IPS-18a (cell line): ENCODE results near the gene PHLDA2.

Experiments used
- H3K27ac ChIP-seq: one replicate; pipeline ENCODE4 v1.5.1; 2013; ENCODE audit warnings: low read length
- H3K27me3 ChIP-seq: one replicate; pipeline ENCODE4 v1.6.1; 2013; ENCODE audit warnings: mild to moderate bottlenecking, low read length; ENCODE audit not compliant: control insufficient read depth, insufficient read depth
- H3K36me3 ChIP-seq: one replicate; pipeline ENCODE4 v1.6.1; 2013; ENCODE audit warnings: low read depth, low read length; ENCODE audit not compliant: control insufficient read depth
- H3K4me1 ChIP-seq: one replicate; pipeline ENCODE4 v1.6.1; 2013; ENCODE audit warnings: low read depth, low read length; ENCODE audit not compliant: control insufficient read depth
- H3K4me3 ChIP-seq: one replicate; pipeline ENCODE4 v1.5.1; 2013; ENCODE audit warnings: low read length
- H3K9ac ChIP-seq: one replicate; pipeline ENCODE4 v1.6.1; 2013; ENCODE audit warnings: mild to moderate bottlenecking, low read length, moderate library complexity
- H3K9me3 ChIP-seq: one replicate; pipeline ENCODE4 v1.6.1; 2013; ENCODE audit warnings: low read depth, low read length; ENCODE audit not compliant: control insufficient read depth

The PHLDA2 gene, protein sequence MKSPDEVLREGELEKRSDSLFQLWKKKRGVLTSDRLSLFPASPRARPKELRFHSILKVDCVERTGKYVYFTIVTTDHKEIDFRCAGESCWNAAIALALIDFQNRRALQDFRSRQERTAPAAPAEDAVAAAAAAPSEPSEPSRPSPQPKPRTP

DNA sequence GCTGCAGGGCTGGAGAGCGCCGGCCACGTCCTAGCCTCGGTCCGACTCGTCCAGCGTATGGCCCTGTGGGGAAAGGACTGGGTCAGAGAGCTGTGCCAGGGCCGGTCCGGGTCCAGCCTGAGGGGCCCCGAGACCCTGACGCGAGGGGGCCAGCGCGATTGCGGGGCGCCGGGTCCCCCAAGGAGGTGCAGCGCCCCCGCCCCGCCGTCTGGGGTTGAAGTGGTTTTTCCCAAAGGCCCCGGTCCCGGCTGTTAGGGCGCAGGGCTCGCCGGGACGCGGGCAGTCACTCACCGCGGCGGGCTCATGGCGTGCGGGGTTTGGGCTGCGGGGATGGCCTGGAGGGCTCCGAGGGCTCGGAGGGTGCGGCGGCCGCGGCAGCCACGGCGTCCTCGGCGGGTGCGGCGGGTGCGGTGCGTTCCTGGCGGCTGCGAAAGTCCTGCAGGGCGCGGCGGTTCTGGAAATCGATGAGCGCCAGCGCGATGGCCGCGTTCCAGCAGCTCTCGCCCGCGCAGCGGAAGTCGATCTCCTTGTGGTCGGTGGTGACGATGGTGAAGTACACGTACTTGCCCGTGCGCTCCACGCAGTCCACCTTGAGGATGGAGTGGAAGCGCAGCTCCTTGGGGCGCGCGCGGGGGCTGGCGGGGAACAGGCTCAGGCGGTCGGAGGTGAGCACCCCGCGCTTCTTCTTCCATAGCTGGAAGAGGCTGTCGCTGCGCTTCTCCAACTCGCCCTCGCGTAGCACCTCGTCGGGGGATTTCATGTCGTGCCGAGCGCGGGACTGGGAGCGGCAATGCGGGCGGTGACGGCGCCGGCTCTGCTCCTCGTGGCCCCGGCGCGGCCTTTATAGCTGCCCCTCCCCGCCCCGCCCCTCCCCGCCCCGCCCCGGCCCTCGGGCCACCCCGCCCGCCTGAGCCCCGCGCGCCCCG lies at the start of gene PHLDA2:
Gene PHLDA2, minus strand, starts transcription at position 816 of the 926 bp plus-strand sequence. Its CDS starts 56 bp downstream, at position 760.
- Histone ChIP-seq H3K9me3 (no peaks in the 10 kb centered on the region), H3K36me3 (no peaks in the 10 kb centered on the region), H3K4me1 (no peaks in the 10 kb centered on the region), H3K27me3 (peaks cover 49% of the 10 kb centered on the region), H3K4me3 (peak within 1 kb of the TSS; percentile 54), H3K27ac (no peak within 1 kb of the TSS), H3K9ac (no peak within 1 kb of the TSS)

DNA sequence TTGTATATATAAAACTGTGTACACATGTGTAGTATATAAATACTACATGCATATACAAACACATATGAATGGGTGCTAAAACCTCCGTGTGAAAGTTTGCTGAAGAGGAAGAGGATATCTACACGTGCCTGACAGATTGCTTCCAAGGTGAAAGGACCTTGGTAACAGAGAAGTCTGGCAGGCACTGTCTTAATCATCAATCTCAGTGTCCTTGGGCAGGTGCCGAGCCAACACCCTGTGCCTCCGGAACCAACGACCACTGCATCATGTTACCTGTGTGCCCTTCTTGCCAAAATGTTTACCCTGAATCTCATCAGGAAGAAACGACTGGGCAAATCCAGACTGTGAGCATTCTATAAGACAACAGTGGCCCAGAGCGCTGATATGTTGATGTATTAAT lies 47.9 kb upstream of the PHLDA2 start:
- Histone ChIP-seq H3K4me3 (no peak overlapping the region), H3K4me1 (no peaks in the 10 kb centered on the region), H3K27ac (no peak overlapping the region), H3K36me3 (peaks cover 73% of the 10 kb centered on the region), H3K9ac (no peak overlapping the region), H3K9me3 (no peaks in the 10 kb centered on the region), H3K27me3 (no peaks in the 10 kb centered on the region)

DNA sequence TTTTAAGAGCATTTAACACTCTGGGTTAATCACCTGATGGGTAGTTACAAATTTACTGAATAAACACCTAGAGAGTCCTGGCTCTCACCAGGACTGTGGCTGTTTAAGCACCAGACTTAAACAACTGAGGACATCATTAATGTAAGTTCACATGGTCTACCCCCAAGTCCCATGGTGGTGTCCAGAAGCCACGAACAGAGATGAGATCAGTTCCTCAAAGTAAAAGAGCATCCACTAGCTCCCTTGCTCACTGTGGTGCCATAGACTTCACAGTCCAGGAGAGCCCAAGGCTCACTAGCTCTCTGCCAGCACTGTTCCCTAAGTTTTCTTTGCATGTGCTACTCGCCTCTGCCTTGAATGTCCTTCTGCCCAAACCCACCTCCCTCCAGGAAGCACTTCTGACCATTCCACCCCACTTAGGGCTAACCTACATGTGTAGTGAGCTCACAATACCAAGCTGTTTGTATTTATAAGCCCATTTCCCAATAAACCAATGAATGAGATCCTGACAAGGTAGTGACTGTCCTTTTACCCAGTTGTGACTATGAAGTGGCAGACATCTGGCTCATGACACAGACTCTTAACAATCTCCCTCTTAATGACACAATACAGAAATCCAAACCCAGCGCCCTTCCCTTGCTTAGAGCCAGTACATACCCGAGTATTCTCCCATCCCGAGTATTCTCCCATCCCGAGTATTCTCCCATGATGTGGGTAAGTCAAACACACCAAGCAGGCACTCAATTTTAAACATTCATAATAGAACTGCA lies 47.3 kb upstream of the PHLDA2 start:
- no peak overlapping the region for H3K9ac ChIP-seq
- no peaks in the 10 kb centered on the region for H3K4me1 ChIP-seq
- no peaks in the 10 kb centered on the region for H3K9me3 ChIP-seq
- H3K27ac ChIP-seq: no peak overlapping the region
- peaks cover 79% of the 10 kb centered on the region for H3K36me3 ChIP-seq
- H3K27me3 ChIP-seq: no peaks in the 10 kb centered on the region
- no peak overlapping the region for H3K4me3 ChIP-seq

DNA sequence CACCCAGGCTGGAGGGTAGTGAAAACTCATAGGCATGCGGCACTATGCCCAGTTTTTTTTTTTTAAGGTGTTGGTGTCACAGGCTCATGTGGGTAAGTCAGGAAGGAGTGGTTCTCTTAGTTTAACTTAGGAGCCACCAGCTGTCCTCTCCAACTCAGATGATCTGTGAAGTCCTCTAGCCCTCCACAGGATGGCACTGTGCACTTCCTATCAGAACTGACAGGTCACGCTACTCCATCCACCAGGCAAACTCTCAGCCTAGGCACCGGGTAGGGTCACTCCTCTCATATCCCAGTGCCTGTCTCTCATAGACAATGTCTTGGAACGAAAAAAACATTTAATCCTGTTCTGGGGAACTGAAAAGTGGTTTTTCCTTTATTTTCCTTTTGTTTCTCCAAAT lies 46.4 kb upstream of the PHLDA2 start:
- H3K27me3 ChIP-seq: no peaks in the 10 kb centered on the region
- H3K27ac ChIP-seq: no peak overlapping the region
- H3K36me3 ChIP-seq: peaks cover 88% of the 10 kb centered on the region
- H3K4me1 ChIP-seq: no peaks in the 10 kb centered on the region
- no peak overlapping the region for H3K4me3 ChIP-seq
- H3K9me3 ChIP-seq: no peaks in the 10 kb centered on the region
- no peak overlapping the region for H3K9ac ChIP-seq

DNA sequence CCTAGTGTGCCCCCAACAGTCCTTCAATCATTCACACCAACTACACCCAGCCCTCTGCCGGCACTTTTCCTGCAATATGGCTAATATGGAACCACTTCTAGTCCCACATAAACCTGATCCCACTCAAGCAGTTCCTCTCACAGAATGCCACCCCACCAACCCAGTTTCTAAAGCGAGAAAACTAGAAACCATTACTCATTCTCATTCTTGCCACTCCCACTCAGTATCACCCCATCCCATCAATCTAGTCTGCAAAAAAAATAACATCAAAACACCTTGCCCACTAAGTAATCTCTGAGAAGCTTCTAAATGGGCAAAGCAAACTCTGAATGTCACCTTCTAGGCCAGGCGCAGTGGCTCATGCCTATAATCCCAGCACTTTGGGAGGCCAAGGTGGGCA lies 45.1 kb upstream of the PHLDA2 start:
- Histone ChIP-seq H3K27ac (no peak overlapping the region), H3K9ac (no peak overlapping the region), H3K4me1 (no peaks in the 10 kb centered on the region), H3K9me3 (no peaks in the 10 kb centered on the region), H3K36me3 (peaks cover 97% of the 10 kb centered on the region), H3K4me3 (no peak overlapping the region), H3K27me3 (no peaks in the 10 kb centered on the region)

DNA sequence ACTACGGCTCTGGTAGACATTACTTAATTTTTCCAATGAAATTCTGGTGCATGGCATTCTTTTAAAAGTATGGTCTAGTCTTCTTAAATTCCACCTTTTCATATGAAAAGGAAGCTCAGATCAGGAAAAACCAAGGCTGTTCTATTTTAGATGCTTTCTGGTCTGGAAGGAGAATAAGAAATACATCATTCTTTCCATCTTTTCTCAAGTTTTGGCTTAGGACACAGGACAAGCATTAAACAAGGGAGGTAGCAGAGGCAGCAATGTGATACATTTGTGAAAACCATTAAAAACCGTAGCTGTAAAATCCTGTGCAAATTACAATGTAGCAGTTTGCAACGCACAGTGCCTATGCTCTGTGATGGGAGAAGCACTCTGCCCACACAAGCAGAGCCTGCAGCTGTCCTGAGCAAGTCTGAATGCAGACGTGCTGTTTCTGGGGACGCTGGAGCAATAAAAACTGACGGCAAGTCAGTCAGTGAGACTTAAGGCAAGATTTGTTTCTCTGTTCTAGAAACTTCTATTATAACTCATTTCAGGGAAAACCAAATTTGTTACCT lies 39.2 kb upstream of the PHLDA2 start:
- Histone ChIP-seq H3K36me3 (peaks cover 97% of the 10 kb centered on the region), H3K27me3 (no peaks in the 10 kb centered on the region), H3K4me1 (no peaks in the 10 kb centered on the region), H3K9ac (no peak overlapping the region), H3K9me3 (no peaks in the 10 kb centered on the region), H3K27ac (no peak overlapping the region), H3K4me3 (no peak overlapping the region)

DNA sequence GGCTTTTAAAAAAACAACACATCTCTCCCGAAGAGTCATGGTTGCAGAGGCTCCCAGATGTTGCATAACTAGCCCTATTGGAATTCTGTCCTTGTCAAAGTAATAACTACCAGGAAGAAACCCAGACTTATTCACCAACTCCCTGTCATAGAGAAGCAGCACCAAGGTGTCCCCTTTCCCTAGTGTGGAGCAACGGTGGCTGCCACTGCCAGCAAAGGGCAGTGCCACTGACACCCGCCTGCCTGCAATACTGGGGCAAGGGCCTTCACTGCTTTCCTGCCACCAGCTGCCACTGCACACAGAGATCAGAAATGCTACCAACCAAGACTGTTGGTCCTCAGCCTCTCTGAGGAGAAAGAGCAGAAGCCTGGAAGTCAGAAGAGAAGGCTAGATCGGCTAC lies 35.6 kb upstream of the PHLDA2 start:
- Histone ChIP-seq H3K36me3 (peaks cover 84% of the 10 kb centered on the region), H3K27ac (no peak overlapping the region), H3K4me1 (peaks cover 11% of the 10 kb centered on the region), H3K4me3 (no peak overlapping the region), H3K27me3 (no peaks in the 10 kb centered on the region), H3K9me3 (no peaks in the 10 kb centered on the region), H3K9ac (no peak overlapping the region)

DNA sequence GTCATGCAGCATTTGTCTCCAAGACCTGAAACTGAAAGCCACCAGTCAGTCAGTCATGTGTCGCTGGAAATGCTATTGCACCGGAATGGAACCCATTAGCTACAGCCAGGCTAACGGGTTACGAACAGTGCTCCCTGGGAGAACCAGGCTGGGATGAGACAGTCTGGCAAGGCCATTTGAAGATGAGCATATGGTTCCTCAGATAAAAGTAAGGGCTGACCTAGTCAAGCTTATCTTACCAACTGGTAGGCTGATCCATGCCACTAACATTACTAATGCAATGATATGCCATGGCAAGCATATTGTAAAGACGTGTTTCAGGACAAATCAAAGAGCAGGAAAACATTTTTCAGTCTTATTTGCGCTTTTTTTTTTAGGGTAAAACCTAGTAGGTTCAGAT lies 34.5 kb upstream of the PHLDA2 start:
- Histone ChIP-seq H3K36me3 (peaks cover 84% of the 10 kb centered on the region), H3K4me1 (peaks cover 11% of the 10 kb centered on the region), H3K27ac (no peak overlapping the region), H3K27me3 (no peaks in the 10 kb centered on the region), H3K9ac (no peak overlapping the region), H3K9me3 (no peaks in the 10 kb centered on the region), H3K4me3 (no peak overlapping the region)

DNA sequence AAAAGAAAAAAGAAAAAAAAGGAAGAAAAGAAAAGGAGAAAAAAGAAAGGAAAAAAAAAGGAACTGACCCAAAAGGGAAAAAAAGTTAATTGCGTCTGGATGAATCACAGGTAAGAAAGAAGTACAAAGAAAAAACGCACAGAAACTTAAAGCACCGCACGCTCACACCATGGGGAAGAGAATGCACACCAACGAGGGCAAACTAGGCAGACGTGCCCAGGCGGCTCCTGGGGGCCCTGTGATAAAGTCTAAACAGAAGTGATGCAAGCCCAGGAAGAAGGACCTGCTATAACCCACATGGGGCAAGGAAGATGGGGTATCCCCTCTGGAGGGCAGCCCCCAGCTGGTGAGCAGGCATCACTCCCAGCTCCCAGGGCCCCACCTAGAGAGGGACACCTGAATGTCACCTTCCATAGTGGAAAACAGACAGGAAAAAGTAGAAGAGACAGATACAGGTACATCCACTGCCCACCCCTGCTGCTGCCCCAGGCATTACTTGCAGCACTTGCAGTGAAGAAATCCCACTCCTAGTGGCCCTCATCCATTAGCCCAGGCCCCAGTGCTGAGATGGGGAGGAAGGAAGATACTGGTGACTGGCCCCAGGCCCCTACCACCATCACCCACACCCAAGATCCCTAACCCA lies 34.0 kb upstream of the PHLDA2 start:
- H3K27ac ChIP-seq: no peak overlapping the region
- no peaks in the 10 kb centered on the region for H3K9me3 ChIP-seq
- H3K4me3 ChIP-seq: no peak overlapping the region
- no peaks in the 10 kb centered on the region for H3K27me3 ChIP-seq
- peaks cover 84% of the 10 kb centered on the region for H3K36me3 ChIP-seq
- H3K9ac ChIP-seq: no peak overlapping the region
- peaks cover 11% of the 10 kb centered on the region for H3K4me1 ChIP-seq

DNA sequence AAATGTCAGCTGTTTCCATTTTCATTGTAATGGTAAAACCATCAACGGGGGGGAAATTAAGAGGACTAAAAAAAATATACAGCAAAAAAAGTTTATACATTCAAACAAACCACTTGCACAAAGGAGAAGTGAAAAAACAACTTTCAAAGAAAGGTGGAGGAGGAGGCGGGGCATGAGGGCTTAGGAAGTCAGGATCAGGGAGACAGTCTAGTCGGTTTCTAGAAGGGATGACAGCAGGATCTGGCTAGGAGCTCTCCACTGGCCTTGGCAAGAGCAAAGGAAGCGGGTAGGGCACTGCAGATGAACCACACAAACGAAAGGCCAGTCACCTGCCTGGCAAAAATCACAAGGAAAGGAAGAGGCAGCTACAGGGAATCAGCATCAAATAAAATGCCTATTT lies 31.9 kb upstream of the PHLDA2 start:
- Histone ChIP-seq H3K9ac (no peak overlapping the region), H3K4me1 (peaks cover 11% of the 10 kb centered on the region), H3K36me3 (peaks cover 85% of the 10 kb centered on the region), H3K4me3 (no peak overlapping the region), H3K9me3 (no peaks in the 10 kb centered on the region), H3K27me3 (no peaks in the 10 kb centered on the region), H3K27ac (no peak overlapping the region)

DNA sequence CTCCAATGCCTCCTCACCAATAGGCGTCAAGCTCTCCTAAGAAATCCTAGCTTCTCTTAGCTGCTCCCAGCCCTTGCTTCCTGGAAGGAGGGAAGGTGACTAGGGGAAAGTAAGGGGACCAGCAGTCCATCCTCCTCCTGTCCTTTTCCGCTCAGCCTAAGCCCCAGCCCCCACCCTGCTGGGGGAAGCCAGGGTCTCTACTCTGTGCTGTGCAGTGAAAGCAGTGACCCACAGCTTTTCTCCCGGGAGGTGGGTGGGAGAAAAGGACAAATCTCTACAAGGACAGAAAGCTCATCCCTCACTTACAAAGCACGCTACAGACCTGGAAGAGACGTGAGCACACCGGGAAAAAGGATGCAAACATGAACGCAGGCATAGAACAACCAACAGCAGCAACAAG lies 30.9 kb upstream of the PHLDA2 start:
- H3K9ac ChIP-seq: no peak overlapping the region
- H3K4me3 ChIP-seq: no peak overlapping the region
- H3K36me3 ChIP-seq: peaks cover 85% of the 10 kb centered on the region
- peaks cover 11% of the 10 kb centered on the region for H3K4me1 ChIP-seq
- no peak overlapping the region for H3K27ac ChIP-seq
- no peaks in the 10 kb centered on the region for H3K9me3 ChIP-seq
- H3K27me3 ChIP-seq: no peaks in the 10 kb centered on the region
